ENCODE data around the gene CFLAR. TPM values are rescaled to one million over a fixed set of nuclear protein-coding genes. Genes with fewer than 3 reads are reported as not detected.

Gene CFLAR
- total RNA-seq, 1 donor from 2014 or later = 11.4 TPM

DNA sequence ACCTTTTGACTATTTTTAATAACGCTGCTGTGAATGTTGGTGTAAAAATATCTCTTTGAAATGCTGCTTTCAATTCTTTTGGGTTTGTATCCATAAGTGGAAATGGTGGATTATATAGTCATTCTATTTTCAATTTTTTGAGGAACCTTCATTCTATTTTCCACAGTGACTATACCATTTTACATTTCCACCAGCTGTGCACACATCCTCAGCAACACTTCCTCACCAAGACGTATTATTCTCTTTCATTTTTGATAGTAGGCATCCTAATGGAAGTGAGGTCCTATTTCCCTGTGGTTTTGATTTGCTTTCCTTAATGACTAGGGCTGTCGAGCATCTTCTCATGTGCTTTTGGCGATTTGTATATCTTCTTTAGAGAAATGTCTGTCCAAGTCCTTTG is 81.8 kb downstream of the CFLAR start:
- Histone ChIP-seq H3K4me2 (no peak overlapping the region), H3K36me3 (no peaks in the 10 kb centered on the region), H3F3A (ENCODE audit: low read depth) (no peaks in the 10 kb centered on the region), H3K4me3 (no peak overlapping the region), H2AFZ (replicated peaks) (no peak overlapping the region), H4K20me1 (ENCODE audit: low read depth) (no peaks in the 10 kb centered on the region), H3K4me1 (peaks cover 6% of the 10 kb centered on the region), H3K27me3 (no peaks in the 10 kb centered on the region), H3K79me2 (ENCODE audit: low read depth) (no peaks in the 10 kb centered on the region), H3K9me3 (ENCODE audit: low read depth) (no peaks in the 10 kb centered on the region), H3K27ac (no peak overlapping the region), H3K9ac (no peak overlapping the region)
- peaks cover 2% of the 10 kb centered on the region for H3K27me3 Mint-ChIP-seq (ENCODE audit: insufficient read depth, low read depth)
- H3K9me3 Mint-ChIP-seq = no peaks in the 10 kb centered on the region
- TF ChIP-seq, protein P1, sequence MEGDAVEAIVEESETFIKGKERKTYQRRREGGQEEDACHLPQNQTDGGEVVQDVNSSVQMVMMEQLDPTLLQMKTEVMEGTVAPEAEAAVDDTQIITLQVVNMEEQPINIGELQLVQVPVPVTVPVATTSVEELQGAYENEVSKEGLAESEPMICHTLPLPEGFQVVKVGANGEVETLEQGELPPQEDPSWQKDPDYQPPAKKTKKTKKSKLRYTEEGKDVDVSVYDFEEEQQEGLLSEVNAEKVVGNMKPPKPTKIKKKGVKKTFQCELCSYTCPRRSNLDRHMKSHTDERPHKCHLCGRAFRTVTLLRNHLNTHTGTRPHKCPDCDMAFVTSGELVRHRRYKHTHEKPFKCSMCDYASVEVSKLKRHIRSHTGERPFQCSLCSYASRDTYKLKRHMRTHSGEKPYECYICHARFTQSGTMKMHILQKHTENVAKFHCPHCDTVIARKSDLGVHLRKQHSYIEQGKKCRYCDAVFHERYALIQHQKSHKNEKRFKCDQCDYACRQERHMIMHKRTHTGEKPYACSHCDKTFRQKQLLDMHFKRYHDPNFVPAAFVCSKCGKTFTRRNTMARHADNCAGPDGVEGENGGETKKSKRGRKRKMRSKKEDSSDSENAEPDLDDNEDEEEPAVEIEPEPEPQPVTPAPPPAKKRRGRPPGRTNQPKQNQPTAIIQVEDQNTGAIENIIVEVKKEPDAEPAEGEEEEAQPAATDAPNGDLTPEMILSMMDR (IDR thresholded peaks at IDR 0.05) = no peak
- TF ChIP-seq EZH2 (IDR thresholded peaks at IDR 0.05) = no peak
- no peak for TF ChIP-seq EZH2phosphoT487 (IDR thresholded peaks at IDR 0.05)
- no peak overlapping the region for H3K27ac Mint-ChIP-seq
- H3K4me1 Mint-ChIP-seq = no peaks in the 10 kb centered on the region
- H3K4me3 Mint-ChIP-seq = no peak overlapping the region
- DNase-seq (ENCODE audit: low spot score) = no peak
- no peaks in the 10 kb centered on the region for H3K36me3 Mint-ChIP-seq

DNA sequence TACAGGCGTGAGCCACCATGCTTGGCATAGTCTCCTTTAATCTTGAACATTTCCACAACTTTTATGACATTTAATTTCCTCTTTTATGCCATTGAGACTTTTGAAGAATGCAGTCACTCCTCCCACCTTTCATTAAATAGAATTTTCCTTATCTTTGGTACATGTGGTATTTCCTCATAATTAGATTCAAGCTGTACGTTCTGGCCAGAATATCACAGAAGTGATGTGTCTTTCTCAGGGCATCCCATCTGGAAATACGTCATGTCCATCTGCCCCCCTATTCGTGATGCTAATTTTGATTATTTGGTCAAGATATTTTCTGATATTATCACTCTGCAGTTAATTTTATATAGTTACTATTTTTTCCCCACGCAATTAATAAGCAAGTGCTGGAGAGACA is 83.9 kb downstream of the CFLAR start:
- Histone ChIP-seq H3K4me1 (peaks cover 6% of the 10 kb centered on the region), H3K9ac (no peak overlapping the region), H3K79me2 (ENCODE audit: low read depth) (no peaks in the 10 kb centered on the region), H3K36me3 (no peaks in the 10 kb centered on the region), H2AFZ (replicated peaks) (no peak overlapping the region), H3K4me3 (no peak overlapping the region), H3K4me2 (no peak overlapping the region), H3K9me3 (ENCODE audit: low read depth) (no peaks in the 10 kb centered on the region), H4K20me1 (ENCODE audit: low read depth) (no peaks in the 10 kb centered on the region), H3K27me3 (no peaks in the 10 kb centered on the region), H3F3A (ENCODE audit: low read depth) (no peaks in the 10 kb centered on the region), H3K27ac (no peak overlapping the region)
- TF ChIP-seq EZH2 (IDR thresholded peaks at IDR 0.05) (no peak), EZH2phosphoT487 (IDR thresholded peaks at IDR 0.05) (no peak)
- TF ChIP-seq, protein P1 (IDR thresholded peaks at IDR 0.05) = no peak
- H3K4me3 Mint-ChIP-seq = no peak overlapping the region
- H3K4me1 Mint-ChIP-seq = peaks cover 2% of the 10 kb centered on the region
- DNase-seq (ENCODE audit: low spot score) = no peak
- H3K9me3 Mint-ChIP-seq = no peaks in the 10 kb centered on the region
- no peak overlapping the region for H3K27ac Mint-ChIP-seq
- no peaks in the 10 kb centered on the region for H3K36me3 Mint-ChIP-seq
- peaks cover 2% of the 10 kb centered on the region for H3K27me3 Mint-ChIP-seq (ENCODE audit: insufficient read depth, low read depth)

DNA sequence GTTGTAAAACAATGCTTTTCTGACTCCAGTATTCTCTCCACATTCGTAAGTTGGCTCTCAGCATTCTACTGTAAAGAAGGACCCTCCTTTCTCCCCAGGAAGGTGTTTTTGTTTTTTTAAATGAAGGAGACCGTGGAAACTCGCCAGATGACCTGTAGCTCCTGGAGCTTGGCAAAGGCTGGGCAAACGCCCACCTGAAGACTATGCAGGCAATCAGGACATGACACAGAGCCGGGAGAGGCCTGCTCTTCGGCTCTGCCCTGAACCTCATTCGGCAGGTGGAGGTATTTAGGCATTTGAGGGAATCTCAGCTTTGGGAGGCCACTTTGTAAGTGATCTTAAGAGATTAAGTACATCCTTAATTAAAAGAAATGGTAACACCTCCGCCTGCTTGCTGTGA is 84.4 kb downstream of the CFLAR start:
- Histone ChIP-seq H4K20me1 (ENCODE audit: low read depth) (no peaks in the 10 kb centered on the region), H3K4me2 (no peak overlapping the region), H3K27ac (no peak overlapping the region), H3K27me3 (no peaks in the 10 kb centered on the region), H3K9ac (no peak overlapping the region), H3K4me3 (no peak overlapping the region), H3K79me2 (ENCODE audit: low read depth) (no peaks in the 10 kb centered on the region), H2AFZ (replicated peaks) (no peak overlapping the region), H3K4me1 (peaks cover 6% of the 10 kb centered on the region), H3K36me3 (no peaks in the 10 kb centered on the region), H3K9me3 (ENCODE audit: low read depth) (no peaks in the 10 kb centered on the region), H3F3A (ENCODE audit: low read depth) (no peaks in the 10 kb centered on the region)
- no peak overlapping the region for H3K27ac Mint-ChIP-seq
- H3K4me3 Mint-ChIP-seq = no peak overlapping the region
- TF ChIP-seq, protein P1 (IDR thresholded peaks at IDR 0.05) = no peak
- TF ChIP-seq EZH2phosphoT487 (IDR thresholded peaks at IDR 0.05) = no peak
- TF ChIP-seq EZH2 (IDR thresholded peaks at IDR 0.05) = no peak
- no peak for DNase-seq (ENCODE audit: low spot score)
- H3K36me3 Mint-ChIP-seq = no peaks in the 10 kb centered on the region
- H3K27me3 Mint-ChIP-seq (ENCODE audit: insufficient read depth, low read depth) = peaks cover 2% of the 10 kb centered on the region
- H3K4me1 Mint-ChIP-seq = peaks cover 2% of the 10 kb centered on the region
- no peaks in the 10 kb centered on the region for H3K9me3 Mint-ChIP-seq
